ENCODE measurements around the gene RPL5. TPM values are rescaled to one million over a fixed set of nuclear protein-coding genes. Genes with fewer than 3 reads are reported as not detected.

The RPL5 gene
- total RNA-seq, 6 experiments from 2014 or later = 225 to 532 (median 294) TPM

- Histone ChIP-seq H3K27me3 (no peaks in the 10 kb centered on the region), H3K36me3 (peaks cover 0 to 10% (median 8%) of the 10 kb centered on the region in 4 donors), H3K27ac (no peak overlapping the region), H3K9me3 (no peaks in the 10 kb centered on the region), H3K4me3 (no peak overlapping the region), H3K4me1 (no peaks in the 10 kb centered on the region)
- DNase-seq (no peak), ATAC-seq (peak in 1 of 4 donors; percentile 13)
- WGBS (ENCODE audit: insufficient coverage, low coverage, low lambda C conversion rate, missing lambda C conversion rate) = 67% methylated on average over 4 of the region's 4 CpGs
- TF ChIP-seq POLR2A (IDR thresholded peaks at IDR 0.05) (no peak), CTCF (IDR thresholded peaks at IDR 0.05) (no peak)
- intact Hi-C loops (cut with DNase I) = no loop called here
Measured at GRCh38 chr1:92848201-92848600, 16.4 kb downstream of the RPL5 start.

- DNase-seq (no peak), ATAC-seq (no peak)
- Histone ChIP-seq H3K4me1 (no peaks in the 10 kb centered on the region), H3K27ac (no peak overlapping the region), H3K4me3 (no peak overlapping the region), H3K9me3 (no peaks in the 10 kb centered on the region), H3K27me3 (no peaks in the 10 kb centered on the region), H3K36me3 (no peaks in the 10 kb centered on the region)
- 97% methylated on average over 3 of the region's 3 CpGs for WGBS (ENCODE audit: insufficient coverage, low coverage, low lambda C conversion rate, missing lambda C conversion rate)
- TF ChIP-seq CTCF (IDR thresholded peaks at IDR 0.05) (no peak), POLR2A (IDR thresholded peaks at IDR 0.05) (no peak)
- intact Hi-C loops (cut with DNase I) = no loop called here
Measured at GRCh38 chr1:92850019-92850418, 18.2 kb downstream of the RPL5 start.

- TF ChIP-seq CTCF (IDR thresholded peaks at IDR 0.05) = no peak
- no peak for TF ChIP-seq POLR2A (IDR thresholded peaks at IDR 0.05)
- ATAC-seq = no peak
- Histone ChIP-seq H3K4me1 (no peaks in the 10 kb centered on the region), H3K27ac (no peak overlapping the region), H3K36me3 (no peaks in the 10 kb centered on the region), H3K9me3 (no peaks in the 10 kb centered on the region), H3K27me3 (no peaks in the 10 kb centered on the region), H3K4me3 (no peak overlapping the region)
- DNase-seq = no peak
- intact Hi-C loops (cut with DNase I) = no loop called here
- WGBS (ENCODE audit: insufficient coverage, low coverage, low lambda C conversion rate, missing lambda C conversion rate) = 56% methylated on average over 1 of the region's 2 CpGs
Measured at GRCh38 chr1:92851729-92852128, 19.9 kb downstream of the RPL5 start.

- DNase-seq (no peak), ATAC-seq (peak in 2 of 4 donors; percentile 28 to 40)
- intact Hi-C loops (cut with DNase I) = no loop called here
- Histone ChIP-seq H3K9me3 (no peaks in the 10 kb centered on the region), H3K36me3 (no peaks in the 10 kb centered on the region), H3K4me1 (peaks cover 0 to 10% (median 0%) of the 10 kb centered on the region in 4 donors), H3K27ac (no peak overlapping the region), H3K27me3 (no peaks in the 10 kb centered on the region), H3K4me3 (no peak overlapping the region)
- TF ChIP-seq POLR2A (IDR thresholded peaks at IDR 0.05) (no peak), CTCF (IDR thresholded peaks at IDR 0.05) (no peak)
- WGBS (ENCODE audit: insufficient coverage, low coverage, low lambda C conversion rate, missing lambda C conversion rate) = 61% methylated on average over 2 of the region's 2 CpGs
Measured at GRCh38 chr1:92853299-92853698, 21.5 kb downstream of the RPL5 start.

Measured in right lobe of liver (tissue), 6 donors.